B cell (primary cell): Measurements from ENCODE around the gene IL1RAPL1. TPM values are rescaled to one million over a fixed set of nuclear protein-coding genes. Genes with fewer than 3 reads are reported as not detected.

Experiments used
- ATAC-seq: fragments of 200-7000 bp; cut with Tn5 transposase; one replicate; pipeline ENCODE4 v1.10.0; 2021; ENCODE audit warnings: low read depth, mild to moderate bottlenecking, moderate number of reproducible peaks, moderate library complexity
- CTCF ChIA-PET: fragments of 350-600 bp; sonication (Branson Sonifier 250); formaldehyde crosslinking; loops from one replicate; lab custom pipeline; 2021; ENCODE audit warnings: antibody characterized with exemption, inconsistent platforms; lab: Charles Lee
- POLR2A ChIA-PET: fragments of 350-600 bp; sonication (Branson Sonifier 250); formaldehyde crosslinking; loops from one replicate; lab custom pipeline; 2021; ENCODE audit warnings: antibody characterized with exemption; lab: Charles Lee
- DNase-seq: peaks from one replicate; pipeline ENCODE4 v3.0.0; 2013
- H2AFZ ChIP-seq: 2 replicates; pipeline ENCODE4 v1.6.1; 2012; ENCODE audit warnings: mild to moderate bottlenecking, low read depth, low read length; ENCODE audit not compliant: insufficient read depth, poor library complexity, severe bottlenecking
- H3K27ac ChIP-seq, 2 donors: 1 replicate in 1 of 2; 2 replicates in 1 of 2; pipeline ENCODE4 v1.5.1; 2012 to 2013; ENCODE audit warnings: low read length in 2 of 2, mild to moderate bottlenecking in 2 of 2, moderate library complexity in 1 of 2
- H3K27me3 ChIP-seq, 4 experiments: fragments of 200-600 bp in 1 of 4; sonication (generic) in 1 of 4; replicated peaks in 1 of 4; 1 replicate in 2 of 4; 2 replicates in 2 of 4; pipeline versions ENCODE4 v1.6.1 to v1.7.0; 2013 to 2016; ENCODE audit warnings: low read length in 3 of 4, mild to moderate bottlenecking in 2 of 4, mixed read lengths in 1 of 4, moderate library complexity in 1 of 4; ENCODE audit not compliant: insufficient read depth in 4 of 4, control insufficient read depth in 3 of 4; ENCODE audit errors: control extremely low read depth in 1 of 4
- H3K36me3 ChIP-seq, 2 experiments: replicated peaks in 1 of 2; 1 replicate in 1 of 2; 2 replicates in 1 of 2; pipeline versions ENCODE4 v1.6.1 to v1.7.1; 2013; ENCODE audit warnings: low read length in 1 of 2; ENCODE audit not compliant: insufficient read depth in 2 of 2, control insufficient read depth in 1 of 2; ENCODE audit errors: control extremely low read depth in 1 of 2, extremely low read depth in 1 of 2
- H3K4me1 ChIP-seq, 2 donors: fragments of 200-600 bp in 1 of 2; sonication (generic) in 1 of 2; 1 replicate in 1 of 2; 2 replicates in 1 of 2; pipeline versions ENCODE4 v1.5.1 to v1.6.1; 2013 to 2017; ENCODE audit warnings: low read length in 2 of 2; ENCODE audit not compliant: control insufficient read depth in 2 of 2, insufficient read depth in 2 of 2
- H3K4me2 ChIP-seq: replicated peaks from 2 replicates; pipeline ENCODE3; 2012; ENCODE audit warnings: mild to moderate bottlenecking, low read depth, low read length; ENCODE audit not compliant: poor library complexity, severe bottlenecking
- H3K4me3 ChIP-seq, 5 experiments: fragments of 200-600 bp in 1 of 5; sonication (generic) in 1 of 5; 1 replicate in 3 of 5; 2 replicates in 2 of 5; pipeline versions ENCODE4 v1.5.1 to v1.7.0; 2011 to 2016; ENCODE audit warnings: low read length in 4 of 5, mild to moderate bottlenecking in 4 of 5, low read depth in 2 of 5, control low read depth in 1 of 5, moderate library complexity in 1 of 5; ENCODE audit not compliant: insufficient read depth in 1 of 5; ENCODE audit errors: control extremely low read depth in 1 of 5, extremely low read depth in 1 of 5
- H3K79me2 ChIP-seq: fragments of 200-600 bp; sonication (generic); one replicate; pipeline ENCODE4 v1.6.0; 2016; ENCODE audit warnings: low read length; ENCODE audit not compliant: control insufficient read depth, insufficient read depth
- H3K9ac ChIP-seq: fragments of 200-600 bp; sonication (generic); 2 replicates; pipeline ENCODE4 v1.6.1; 2017; ENCODE audit warnings: mild to moderate bottlenecking, low read length, moderate library complexity
- H3K9me3 ChIP-seq, 3 donors: one replicate each; pipeline versions ENCODE4 v1.6.1 to v1.7.1; 2013; ENCODE audit warnings: low read length in 2 of 3; ENCODE audit not compliant: control insufficient read depth in 2 of 3, insufficient read depth in 1 of 3; ENCODE audit errors: control extremely low read depth in 1 of 3
- H4K20me1 ChIP-seq: 2 replicates; pipeline ENCODE4 v1.6.0; 2012; ENCODE audit warnings: mild to moderate bottlenecking, low read length; ENCODE audit not compliant: insufficient read depth, control insufficient read depth, poor library complexity, severe bottlenecking
- H3K27ac Mint-ChIP-seq: one replicate; pipeline ENCODE4 v1.8.0; 2021; ENCODE audit warnings: mixed read lengths
- H3K27me3 Mint-ChIP-seq: one replicate; pipeline ENCODE4 v1.8.0; 2021; ENCODE audit warnings: mixed read lengths
- H3K4me1 Mint-ChIP-seq: one replicate; pipeline ENCODE4 v1.8.0; 2021; ENCODE audit warnings: mixed read lengths
- H3K4me3 Mint-ChIP-seq: one replicate; pipeline ENCODE4 v1.8.0; 2021; ENCODE audit warnings: mixed read lengths
- H3K9me3 Mint-ChIP-seq: one replicate; pipeline ENCODE4 v1.8.0; 2022; ENCODE audit warnings: mixed read lengths; ENCODE audit not compliant: insufficient read depth
- CTCF ChIP-seq: fragments of 200-600 bp; IDR thresholded peaks from one replicate; pipeline ENCODE4 v1.8.0; 2022; ENCODE audit warnings: antibody characterized with exemption, mild to moderate bottlenecking
- EZH2 ChIP-seq: IDR thresholded peaks from 2 replicates; pipeline ENCODE4 v1.6.1; 2012; ENCODE audit warnings: borderline replicate concordance, low read depth, mild to moderate bottlenecking, moderate library complexity, low read length; ENCODE audit not compliant: insufficient read depth, poor library complexity, severe bottlenecking
- WGBS: methylation state at CpG from one replicate; pipeline ENCODE4 v1.1.5; 2013; ENCODE audit warnings: missing lambda C conversion rate; ENCODE audit not compliant: insufficient coverage; 5-methylcytosine and 5-hydroxymethylcytosine counted together
- intact Hi-C: fragments of 100-400 bp; cut with micrococcal nuclease; formaldehyde crosslinking; loops from one replicate; pipeline ENCODE4 v1.10.0; 2022
- polyA plus RNA-seq: library from polyadenylated mRNA; depleted of rRNA; stranded (reverse); fragments of >200 nt; gene quantifications from 2 replicates; pipeline ENCODE4 v1.2.3, GENCODE V29; 2012
- small RNA-seq: library from RNA; depleted of rRNA; stranded (forward); fragments of <200 nt; gene quantifications from one replicate; pipeline ENCODE3, GENCODE V24; 2012; ENCODE audit warnings: low replicate concordance, low read depth; ENCODE audit not compliant: insufficient read length
- total RNA-seq, 2 donors: library from RNA; stranded (reverse); fragments of 120-200 nt in 1 of 2; gene quantifications; 1 replicate in 1 of 2; 2 replicates in 1 of 2; pipeline versions ENCODE4 v1.2.3 to v1.2.4, GENCODE V29; 2013 to 2022

Gene IL1RAPL1
- total and polyA plus RNA-seq, 2 donors (not counting 1 experiment from before 2014, with no cell fraction given) = not detected

GRCh38 chrX:30005813-30006212, 1418.6 kb downstream of the IL1RAPL1 start:
- no peak for ATAC-seq
- H3K4me1 Mint-ChIP-seq = no peaks in the 10 kb centered on the region
- TF ChIP-seq EZH2 = no peak
- no peak for TF ChIP-seq CTCF
- no peak overlapping the region for H3K27ac ChIP-seq
- H3K9me3 ChIP-seq = no peaks in the 10 kb centered on the region
- no peak for DNase-seq
- ChIA-PET CTCF (no interaction called here), POLR2A (no interaction called here)
- WGBS = no CpG with 5 or more reads among the region's 1 CpG
- H3K27ac Mint-ChIP-seq = no peak overlapping the region
- H3K4me3 ChIP-seq = no peak overlapping the region
- no peaks in the 10 kb centered on the region for H3K27me3 ChIP-seq
- H4K20me1 ChIP-seq = no peaks in the 10 kb centered on the region
- H3K4me3 Mint-ChIP-seq = no peak overlapping the region
- no peaks in the 10 kb centered on the region for H3K79me2 ChIP-seq
- H2AFZ ChIP-seq = no peak overlapping the region
- intact Hi-C loops = no loop called here
- no peaks in the 10 kb centered on the region for H3K9me3 Mint-ChIP-seq
- no peaks in the 10 kb centered on the region for H3K36me3 ChIP-seq
- no peak overlapping the region for H3K9ac ChIP-seq
- no peak overlapping the region for H3K4me2 ChIP-seq
- H3K4me1 ChIP-seq = no peaks in the 10 kb centered on the region
- H3K27me3 Mint-ChIP-seq = no peaks in the 10 kb centered on the region

Small RNA genes lying within 50 kb of the gene (small RNA-seq; reads per million reads assigned to genes)
- gene MIR4666B (not detected), gene RF00284 (not detected), gene RNA5SP500 (not detected)
